Measurements from ENCODE around the gene C19orf12. TPM values are rescaled to one million over a fixed set of nuclear protein-coding genes. Genes with fewer than 3 reads are reported as not detected.
A peak's percentile ranks its signal among the peaks of the same experiment; 100 is the strongest.

C19orf12 gene
- total and polyA plus RNA-seq, 7 donors, result 37.5 to 142 (median 65.4) TPM

- Histone ChIP-seq H3K36me3 (ENCODE audit: insufficient read depth in 1 of 2, low read depth in 1 of 2) (no peaks in the 10 kb centered on the region), H3K9me3 (no peaks in the 10 kb centered on the region), H3K27ac (peak overlapping the region; percentile 86), H3K4me1 (peaks cover 34% of the 10 kb centered on the region), H3K27me3 (ENCODE audit: insufficient read depth in 3 of 3, low read length in 2 of 3) (no peaks in the 10 kb centered on the region), H3K4me3 (peak overlapping the region; percentile 15)
- 21 to 31% (median 22%) methylated on average over 17 of the region's 17 CpGs for WGBS, 3 donors
- intact Hi-C loops (cut with DNase I), result loop anchor here in 1 of 2 donors (2.0 to 5.0 kb wide), 2 partner anchors 52 to 54 kb away; partner anchors contain the start of gene C19orf12
- ATAC-seq (peak; percentile 4 to 15 (median 6)), DNase-seq (peak; percentile 76 to 80)
- no peak for TF ChIP-seq CTCF (IDR thresholded peaks at IDR 0.05)
Measured at GRCh38 chr19:29662604-29663404, 52.3 kb downstream of the C19orf12 start.

GRCh38 chr19:29662278-29662603 lies 52.8 kb downstream of the C19orf12 start:
- peak overlapping the region; percentile 86 for H3K27ac ChIP-seq
- intact Hi-C loops (cut with DNase I), result loop anchor here in 1 of 2 donors (2.0 to 5.0 kb wide), 2 partner anchors 51 to 55 kb away; partner anchors contain the start of gene C19orf12
- DNase-seq (no peak), ATAC-seq (no peak)
- no peaks in the 10 kb centered on the region for H3K27me3 ChIP-seq (ENCODE audit: insufficient read depth in 3 of 3, low read length in 2 of 3)
- no peaks in the 10 kb centered on the region for H3K36me3 ChIP-seq (ENCODE audit: insufficient read depth in 1 of 2, low read depth in 1 of 2)
- WGBS, 3 donors, result 5 to 7% (median 6%) methylated on average over 1 of the region's 1 CpG
- peaks cover 30% of the 10 kb centered on the region for H3K4me1 ChIP-seq
- no peak for TF ChIP-seq CTCF (IDR thresholded peaks at IDR 0.05)
- peak overlapping the region; percentile 15 for H3K4me3 ChIP-seq
- no peaks in the 10 kb centered on the region for H3K9me3 ChIP-seq

GRCh38 chr19:29660835-29661234 lies 54.2 kb downstream of the C19orf12 start:
- WGBS, 3 donors, result 55 to 69% (median 67%) methylated on average over 10 of the region's 10 CpGs
- H3K27me3 ChIP-seq (ENCODE audit: insufficient read depth in 3 of 3, low read length in 2 of 3), result no peaks in the 10 kb centered on the region
- DNase-seq (no peak), ATAC-seq (no peak)
- intact Hi-C loops (cut with DNase I), result loop anchor here in 1 of 2 donors (5.0 kb wide), 1 partner anchor 56 kb away; the partner anchor contains the start of gene C19orf12
- H3K27ac ChIP-seq, result no peak overlapping the region
- no peak for TF ChIP-seq CTCF (IDR thresholded peaks at IDR 0.05)
- H3K4me1 ChIP-seq, result peaks cover 26% of the 10 kb centered on the region
- no peaks in the 10 kb centered on the region for H3K9me3 ChIP-seq
- no peak overlapping the region for H3K4me3 ChIP-seq
- H3K36me3 ChIP-seq (ENCODE audit: insufficient read depth in 1 of 2, low read depth in 1 of 2), result no peaks in the 10 kb centered on the region

- Histone ChIP-seq H3K27me3 (ENCODE audit: insufficient read depth in 3 of 3, low read length in 2 of 3) (no peaks in the 10 kb centered on the region), H3K36me3 (ENCODE audit: insufficient read depth in 1 of 2, low read depth in 1 of 2) (no peaks in the 10 kb centered on the region), H3K9me3 (peaks cover 6% of the 10 kb centered on the region), H3K27ac (no peak overlapping the region), H3K4me1 (peaks cover 14% of the 10 kb centered on the region), H3K4me3 (no peak overlapping the region)
- no peak for TF ChIP-seq CTCF (IDR thresholded peaks at IDR 0.05)
- ATAC-seq, result no peak
- 83 to 89% (median 84%) methylated on average over 5 of the region's 5 CpGs for WGBS, 3 donors
- intact Hi-C loops (cut with DNase I), result no loop called here
- DNase-seq, result no peak
Measured at GRCh38 chr19:29658221-29658991, 56.7 kb downstream of the C19orf12 start.

Measured in psoas muscle (tissue), 8 donors.